ENCODE measurements around the gene MGARP.

MGARP gene

DNA sequence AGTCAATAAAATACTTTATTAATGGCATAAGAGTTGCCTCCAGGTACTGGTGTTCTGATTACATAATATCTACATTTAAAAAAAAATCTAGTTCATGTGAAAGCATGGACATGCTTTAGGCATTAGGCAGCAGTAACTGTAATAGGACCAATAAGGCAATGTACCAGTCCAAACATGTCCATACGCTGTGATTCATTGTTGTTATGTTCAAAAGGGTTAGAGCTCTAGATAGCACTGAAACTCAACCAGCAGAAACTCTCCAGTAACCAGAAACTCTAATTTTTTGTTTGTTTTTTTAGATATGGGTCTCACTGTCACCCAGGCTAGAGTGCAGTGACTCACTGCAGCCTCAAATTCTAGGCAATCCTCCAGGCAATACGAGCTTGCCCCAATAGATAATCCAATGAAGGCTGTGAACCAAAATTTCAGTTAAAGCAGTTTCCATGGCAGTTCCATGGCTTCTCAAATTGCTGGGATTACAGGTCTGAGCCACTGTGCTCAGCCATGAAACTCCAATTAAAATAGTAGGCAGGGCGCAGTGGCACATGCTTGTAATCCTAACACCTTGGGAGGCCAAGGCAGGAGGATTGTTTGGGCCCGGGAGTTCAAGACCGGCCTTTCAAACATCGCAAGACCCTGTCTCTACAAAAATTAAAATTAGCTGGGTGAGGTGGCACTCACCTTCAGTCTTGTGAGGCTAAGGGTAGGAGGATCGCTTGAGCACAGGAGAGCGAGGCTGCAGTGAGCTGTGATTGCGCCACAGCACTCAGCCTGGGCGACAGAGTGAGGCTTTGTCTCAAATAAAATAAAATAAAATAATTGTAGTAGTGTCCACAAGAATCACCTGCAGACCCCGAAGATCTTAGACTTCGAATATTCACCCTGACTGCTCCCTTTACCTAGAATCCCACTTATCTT is 36.3 kb downstream of the MGARP start:
- no peak for DNase-seq (ENCODE audit: low read depth)

DNA sequence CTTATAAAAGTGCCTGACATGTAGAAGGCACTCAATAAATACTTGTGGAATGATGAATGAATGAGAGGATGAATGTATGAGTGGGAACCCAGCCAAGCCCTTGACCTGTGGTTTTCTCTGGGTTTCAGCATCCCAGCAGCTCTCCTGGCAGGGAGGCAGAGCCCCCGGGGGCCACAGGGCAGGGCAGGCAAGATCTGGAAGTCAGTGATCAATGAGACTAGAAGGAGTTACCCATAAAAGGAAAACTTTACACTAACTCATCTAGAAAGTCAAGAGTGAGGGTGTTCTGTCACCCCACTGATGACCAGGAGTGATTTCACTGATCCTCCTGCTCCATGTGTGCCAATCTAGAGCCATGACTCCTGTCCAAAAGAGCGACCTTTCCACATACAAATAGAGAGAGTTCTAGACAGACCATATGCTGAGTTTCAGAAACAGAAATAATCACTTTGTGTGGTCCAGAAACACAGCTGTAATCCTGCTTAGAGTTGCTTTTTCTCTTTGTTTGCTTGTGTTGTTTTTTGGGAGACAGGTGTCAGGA is 37.4 kb downstream of the MGARP start:
- DNase-seq (ENCODE audit: low read depth), result no peak

DNA sequence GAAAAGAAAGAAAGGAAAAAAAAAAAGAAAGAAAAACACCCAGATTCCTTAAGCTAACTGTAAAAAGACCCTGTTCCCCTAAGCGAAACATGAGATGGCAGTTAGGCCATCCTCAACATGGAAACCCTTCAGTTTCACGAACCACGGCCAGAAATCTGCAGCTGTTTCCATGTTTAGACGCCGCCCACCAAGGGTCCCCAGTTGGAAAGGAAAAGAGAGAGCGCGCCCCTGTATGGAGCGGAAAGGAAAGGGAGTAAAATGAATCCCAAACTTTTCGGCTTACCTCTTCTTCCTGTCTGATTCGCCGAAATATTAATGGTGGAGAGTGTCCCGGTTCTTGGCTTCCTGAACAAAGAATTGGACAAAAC is 38.3 kb downstream of the MGARP start:
- no peak for DNase-seq (ENCODE audit: low read depth)

DNA sequence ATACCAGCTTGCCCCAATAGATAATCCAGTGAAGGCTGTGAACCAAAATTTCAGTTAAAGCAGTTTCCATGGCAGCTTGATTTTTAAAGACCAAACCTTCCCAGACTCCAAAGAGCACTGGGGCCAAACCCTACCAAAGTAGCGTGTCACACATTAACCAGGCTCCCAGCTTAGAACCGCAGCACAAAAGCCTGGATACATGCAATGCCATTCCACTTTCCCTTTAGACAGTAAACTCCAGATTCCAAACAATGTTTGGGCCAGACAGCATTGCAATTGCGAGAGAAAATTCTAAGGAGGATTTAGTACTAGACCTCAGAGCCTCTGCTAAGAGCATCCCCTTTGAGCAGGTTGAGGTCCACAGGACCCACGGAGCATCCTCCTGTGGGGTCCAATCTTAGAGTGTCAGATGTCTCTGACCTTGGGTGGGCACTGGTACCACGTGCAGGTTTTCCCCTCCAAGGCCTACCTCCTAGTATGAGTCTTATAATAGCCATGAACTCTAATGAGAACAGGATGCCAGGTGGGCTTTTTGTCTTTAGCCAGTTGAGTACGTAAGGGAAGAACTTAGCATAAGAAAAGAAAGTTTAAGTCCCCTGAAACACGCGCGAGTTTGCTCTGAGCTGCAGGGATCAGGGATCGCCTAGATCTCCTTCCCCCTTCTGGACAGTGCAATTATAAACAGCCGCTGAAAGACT is 38.8 kb downstream of the MGARP start:
- no peak for DNase-seq (ENCODE audit: low read depth)

DNA sequence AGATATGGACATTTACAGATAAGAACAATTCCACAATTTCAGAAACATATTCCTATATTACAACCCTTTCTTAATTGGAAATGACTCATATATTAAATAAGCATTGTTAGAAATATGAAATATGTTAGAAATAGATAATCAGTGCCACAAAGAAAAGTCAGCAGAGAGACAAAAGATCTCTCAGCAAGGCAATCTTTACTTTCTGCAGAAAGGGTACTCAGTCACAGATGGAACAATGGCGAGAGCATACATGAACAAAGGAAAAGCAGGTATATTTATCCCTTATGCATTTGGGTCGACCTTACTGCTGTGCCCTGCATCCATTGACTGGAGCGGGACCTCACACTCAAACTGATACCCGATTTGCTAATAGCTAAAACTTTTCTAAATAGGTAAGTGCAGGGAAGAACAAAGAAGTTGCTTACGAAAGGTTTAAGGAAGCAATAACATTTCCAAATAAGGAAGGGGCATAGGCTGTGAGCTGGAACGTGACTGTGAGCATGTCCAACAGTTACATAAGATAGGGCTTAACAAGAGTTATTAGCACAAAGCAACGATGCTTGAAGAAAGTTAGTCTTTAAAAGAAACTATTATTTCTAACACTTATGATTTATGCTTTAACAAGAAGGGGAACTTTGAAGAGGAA is 40.8 kb downstream of the MGARP start:
- no peak for DNase-seq (ENCODE audit: low read depth)

GRCh38 chr4:139234253-139234652 is 45.8 kb downstream of the MGARP start:
- DNase-seq (ENCODE audit: low read depth), result no peak

DNA sequence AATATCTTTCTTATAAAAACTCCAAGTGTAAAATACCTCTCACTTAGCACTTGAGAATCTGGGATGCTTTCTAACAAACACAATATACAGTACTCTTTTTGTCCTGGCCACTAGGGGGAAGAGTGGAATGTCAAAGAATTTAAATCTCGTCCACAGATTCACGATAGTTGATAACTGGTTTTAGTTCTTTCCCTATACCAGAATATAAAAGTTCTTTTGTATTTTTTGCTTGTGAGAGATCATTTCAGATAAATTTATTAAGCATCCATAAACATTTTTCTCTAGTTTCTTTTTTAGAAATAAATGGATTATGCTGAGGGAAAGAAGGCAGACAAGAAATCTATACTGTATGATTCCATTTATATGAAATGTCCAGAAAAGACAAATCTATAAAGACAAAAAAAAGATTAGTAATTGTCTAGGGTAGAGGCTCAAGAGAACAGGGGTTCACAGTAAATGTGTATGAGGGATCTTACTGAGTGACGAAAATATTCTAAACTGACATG is 50.4 kb downstream of the MGARP start:
- no peak for DNase-seq (ENCODE audit: low read depth)

DNA sequence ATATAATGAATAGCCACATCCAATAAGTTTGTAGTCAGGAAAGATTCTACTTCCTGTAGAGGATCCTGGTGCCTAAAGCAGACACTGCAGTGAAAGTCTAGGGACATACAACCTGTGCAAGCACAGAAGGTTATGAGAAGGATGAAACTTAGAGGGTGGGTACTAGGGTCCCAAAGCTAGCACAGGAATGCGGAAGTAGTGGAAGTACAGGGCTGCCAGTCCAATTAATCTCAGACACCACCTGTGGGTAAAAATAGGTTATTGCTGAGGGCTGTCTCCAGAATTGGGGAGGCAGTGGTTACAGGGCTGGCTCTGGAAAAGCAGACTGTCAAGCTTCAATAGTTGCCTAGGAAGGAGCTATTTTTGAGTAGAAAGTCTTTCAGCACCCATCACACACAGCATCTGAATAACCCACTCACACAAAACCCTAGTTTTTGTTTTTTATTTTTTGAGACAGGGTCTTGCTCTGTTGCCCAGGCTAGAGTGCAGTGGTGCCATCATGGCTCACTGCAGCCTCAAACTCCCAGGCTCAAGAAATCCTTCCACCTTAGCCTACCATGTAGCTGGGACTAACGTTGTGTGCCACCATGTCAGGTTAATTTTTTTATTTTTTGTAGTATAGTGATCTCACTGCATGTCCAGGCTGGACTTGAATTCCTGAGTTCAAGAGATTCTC is 52.2 kb downstream of the MGARP start:
- DNase-seq (ENCODE audit: low read depth), result no peak

- no peak for DNase-seq (ENCODE audit: low read depth)
Measured at GRCh38 chr4:139223682-139224317, 56.2 kb downstream of the MGARP start.

DNA sequence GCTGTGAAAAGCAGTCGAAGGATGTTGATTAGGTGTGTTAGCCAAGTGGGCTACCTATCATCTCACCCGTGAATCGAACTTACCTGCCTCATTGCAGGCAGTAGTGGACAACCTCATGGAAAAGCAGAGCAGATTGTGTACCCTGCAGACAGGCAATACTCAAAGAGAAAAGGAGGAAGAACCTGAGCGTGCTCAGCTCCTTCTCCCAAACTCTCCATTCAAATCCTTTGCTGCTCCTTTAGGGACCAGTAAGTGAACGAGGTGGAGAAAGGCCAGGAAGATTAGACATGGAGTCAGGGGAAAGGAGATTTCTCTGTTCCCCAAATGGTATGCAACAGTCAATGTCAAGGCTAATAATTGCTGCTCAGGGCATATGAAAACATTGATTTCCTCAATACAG is 57.8 kb downstream of the MGARP start:
- no peak for DNase-seq (ENCODE audit: low read depth)

GRCh38 chr4:139221687-139222086 is 58.3 kb downstream of the MGARP start:
- DNase-seq (ENCODE audit: low read depth), result no peak

DNA sequence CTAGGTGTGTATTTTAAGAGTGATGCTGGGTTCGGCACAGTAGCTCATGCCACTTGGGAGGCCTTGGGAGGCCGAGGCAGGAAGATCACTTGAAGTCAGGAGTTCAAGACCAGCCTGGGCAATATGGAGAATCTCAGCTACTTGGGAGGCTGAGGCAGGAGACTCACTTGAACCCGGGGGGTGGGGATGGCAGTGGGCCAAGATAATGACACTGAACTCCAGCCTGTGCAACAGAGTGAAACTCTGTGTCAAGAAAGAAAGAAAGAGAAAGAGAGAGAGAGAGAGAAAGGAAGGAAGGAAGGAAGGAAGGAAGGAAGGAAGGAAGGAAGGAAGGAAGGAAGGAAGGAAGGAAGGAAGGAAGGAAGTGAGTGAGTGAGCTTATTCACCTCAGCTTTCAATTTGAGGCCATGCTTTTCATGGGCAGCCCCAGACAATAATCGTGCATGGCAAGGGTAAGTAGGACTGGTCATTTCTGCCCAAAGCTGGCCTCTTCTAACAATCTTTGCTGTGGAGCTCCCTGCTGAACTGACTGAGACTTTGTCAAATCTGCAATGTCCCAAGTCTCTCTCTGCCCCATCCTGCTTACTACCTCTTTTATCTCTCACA is 60.5 kb downstream of the MGARP start:
- DNase-seq (ENCODE audit: low read depth), result no peak
